CD4-positive, alpha-beta T cell treated with Interleukin-4 for 4 hours (primary cell): Measurements from ENCODE around the gene MGMT.

Experiments
- DNase-seq: peaks from one replicate; pipeline ENCODE4 v3.0.0-alpha.2; 2020

Gene MGMT

GRCh38 chr10:129784291-129784690 is 317.2 kb downstream of the MGMT start:
- no peak for DNase-seq

GRCh38 chr10:129784891-129785290 is 317.9 kb downstream of the MGMT start:
- no peak for DNase-seq

GRCh38 chr10:129785536-129785981 is 318.5 kb downstream of the MGMT start:
- DNase-seq: no peak

- no peak for DNase-seq
Measured at GRCh38 chr10:129786216-129786615, 319.2 kb downstream of the MGMT start.

- no peak for DNase-seq
Measured at GRCh38 chr10:129787557-129787956, 320.5 kb downstream of the MGMT start.

GRCh38 chr10:129788215-129788614 is 321.2 kb downstream of the MGMT start:
- DNase-seq: no peak

GRCh38 chr10:129790715-129791446 is 323.8 kb downstream of the MGMT start:
- no peak for DNase-seq

- DNase-seq: no peak
Measured at GRCh38 chr10:129792141-129792540, 325.1 kb downstream of the MGMT start.

GRCh38 chr10:129792864-129793263 is 325.8 kb downstream of the MGMT start:
- DNase-seq: no peak

- DNase-seq: no peak
Measured at GRCh38 chr10:129793479-129793878, 326.4 kb downstream of the MGMT start.

GRCh38 chr10:129793996-129794395 is 327.0 kb downstream of the MGMT start:
- no peak for DNase-seq

GRCh38 chr10:129796710-129797420 is 329.8 kb downstream of the MGMT start:
- no peak for DNase-seq

GRCh38 chr10:129799942-129800341 is 332.9 kb downstream of the MGMT start:
- DNase-seq: no peak

GRCh38 chr10:129800796-129801340 is 333.8 kb downstream of the MGMT start:
- no peak for DNase-seq

GRCh38 chr10:129807211-129807610 is 340.2 kb downstream of the MGMT start:
- DNase-seq: no peak

- no peak for DNase-seq
Measured at GRCh38 chr10:129808092-129808983, 341.3 kb downstream of the MGMT start.

GRCh38 chr10:129809431-129809830 is 342.4 kb downstream of the MGMT start:
- no peak for DNase-seq

GRCh38 chr10:129809841-129810240 is 342.8 kb downstream of the MGMT start:
- no peak for DNase-seq

GRCh38 chr10:129811208-129811607 is 344.2 kb downstream of the MGMT start:
- no peak for DNase-seq

- DNase-seq: no peak
Measured at GRCh38 chr10:129812398-129812797, 345.4 kb downstream of the MGMT start.

- no peak for DNase-seq
Measured at GRCh38 chr10:129814681-129815646, 347.9 kb downstream of the MGMT start.
